ENCODE measurements around the gene SMC1B.

SMC1B gene

DNA sequence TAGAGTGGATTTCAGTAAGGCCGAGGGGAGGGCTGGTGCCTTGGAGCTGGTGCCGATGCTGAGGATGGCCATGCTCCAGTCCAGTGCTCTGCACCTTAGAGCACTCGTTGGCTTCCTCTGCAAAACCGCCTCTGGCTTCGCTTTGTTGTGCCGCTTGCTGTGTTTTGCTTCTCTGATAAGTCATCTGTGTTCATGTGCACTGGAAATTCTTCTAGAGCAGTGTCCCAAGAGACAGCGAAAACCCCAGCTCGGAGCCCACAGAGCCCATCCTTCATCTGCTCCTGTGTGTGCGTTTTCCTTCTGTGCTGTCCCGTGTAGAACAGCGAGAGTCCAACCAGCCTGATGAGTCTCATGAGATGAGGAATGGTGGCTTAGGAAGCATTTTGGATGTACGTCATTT, 91.6 kb downstream of the SMC1B start:
- DNase-seq (ENCODE audit: low read depth in 2 of 2, low spot score in 1 of 2) = no peak

DNA sequence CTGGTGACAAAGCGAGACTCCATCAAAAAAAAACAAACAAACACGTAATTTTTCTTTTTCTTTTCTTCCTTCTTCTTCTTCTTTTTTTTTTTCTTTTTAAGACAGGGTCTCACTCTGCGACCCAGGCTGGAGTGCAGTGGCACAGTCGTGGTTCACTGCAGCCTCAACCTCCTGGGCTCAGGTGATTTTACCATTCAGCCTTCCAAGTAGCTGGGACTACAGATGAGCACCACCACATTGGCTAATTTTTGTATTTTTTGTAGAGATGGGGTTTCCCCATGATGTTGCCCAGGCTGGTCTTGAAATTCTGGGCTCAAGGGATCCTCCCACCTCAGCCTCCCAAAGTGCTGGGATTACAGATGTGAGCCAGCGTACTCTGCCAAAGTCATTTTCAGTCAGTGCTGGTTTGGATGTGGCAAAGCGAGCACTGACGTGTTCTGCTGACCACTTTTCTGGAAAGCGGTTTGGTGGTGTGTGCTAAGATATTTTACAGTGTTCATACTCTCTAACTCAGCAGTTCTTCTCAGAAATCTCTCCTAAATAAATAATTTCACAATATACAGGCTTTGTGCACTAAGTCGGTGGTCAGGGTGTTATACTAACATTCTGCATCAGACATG, 92.9 kb downstream of the SMC1B start:
- DNase-seq (ENCODE audit: low read depth in 2 of 2, low spot score in 1 of 2) = no peak

DNA sequence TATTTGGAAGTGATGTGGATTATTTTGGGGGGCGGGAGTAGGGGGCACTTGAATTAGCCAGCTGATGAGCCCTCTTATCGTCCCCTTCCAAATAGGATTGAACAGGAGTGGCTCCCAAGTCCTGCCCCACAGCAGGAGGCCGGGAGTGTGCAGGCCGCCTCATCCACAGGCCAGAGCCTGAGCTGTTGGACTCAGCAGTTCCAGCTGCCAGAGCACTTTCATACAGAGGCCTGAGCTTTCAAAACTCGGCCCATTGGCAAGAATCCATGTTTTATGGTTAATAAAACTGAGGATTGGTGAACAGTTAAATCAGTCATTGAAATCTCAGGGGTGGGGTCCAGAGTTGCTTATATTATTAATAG, 94.1 kb downstream of the SMC1B start:
- DNase-seq (ENCODE audit: low read depth in 2 of 2, low spot score in 1 of 2) = no peak

DNA sequence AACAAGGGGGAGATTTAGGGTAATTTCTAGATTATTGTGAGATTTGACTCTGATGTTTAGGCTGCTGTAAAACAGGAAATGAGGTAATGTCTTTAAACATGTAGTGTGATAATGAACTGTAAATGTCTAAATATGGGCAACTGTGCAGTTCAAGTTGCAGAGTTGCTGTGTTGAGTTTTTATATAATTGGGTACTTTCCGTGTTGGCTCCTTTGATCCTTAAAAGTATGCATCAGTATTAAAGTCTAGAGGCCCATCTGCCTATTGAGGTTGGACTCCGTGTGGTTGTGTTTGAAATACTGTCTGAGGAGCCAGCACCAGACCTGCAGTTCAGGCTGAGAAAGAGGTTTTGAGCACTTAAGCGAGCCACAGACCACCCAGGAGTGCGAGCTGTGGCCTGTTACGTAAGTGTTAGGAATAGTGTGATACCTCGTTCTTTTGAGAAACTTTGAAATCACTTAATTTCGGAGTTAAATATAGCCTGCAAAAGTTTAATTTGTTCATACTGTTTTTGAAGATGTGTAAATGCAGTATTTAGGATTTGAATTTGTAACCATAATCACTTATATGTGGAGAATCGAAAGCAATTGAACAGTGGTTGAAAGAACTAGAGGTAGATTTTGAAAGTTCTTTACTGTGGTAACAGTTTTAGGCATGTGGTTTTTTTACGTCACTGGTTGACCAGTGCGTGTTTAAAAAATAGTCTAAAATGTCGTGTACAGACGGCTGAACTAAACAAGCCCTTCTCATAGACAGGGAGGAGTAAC, 94.7 kb downstream of the SMC1B start:
- peak in 1 of 2 donors; percentile 28 for DNase-seq (ENCODE audit: low read depth in 2 of 2, low spot score in 1 of 2)

DNA sequence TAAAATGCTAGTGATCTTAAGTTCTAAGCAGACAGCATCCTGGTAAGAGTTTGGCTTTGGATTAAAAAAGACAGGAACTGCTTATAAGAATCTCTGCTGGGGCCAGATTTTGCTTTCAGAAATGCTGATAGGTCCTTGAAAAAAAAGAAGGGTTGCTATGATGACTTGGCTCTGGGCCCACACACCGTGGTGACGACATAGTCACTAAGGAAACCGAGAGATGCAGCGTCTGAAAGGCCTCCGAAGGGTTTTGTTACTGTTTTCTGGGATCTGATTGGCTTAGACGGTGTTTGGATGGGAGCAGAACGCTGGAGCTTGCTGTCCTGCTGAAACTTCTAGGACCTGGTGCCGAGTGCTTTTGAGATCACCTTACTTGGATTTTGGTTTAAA, 95.2 kb downstream of the SMC1B start:
- peak; percentile 63 to 79 for DNase-seq (ENCODE audit: low read depth in 2 of 2, low spot score in 1 of 2)

DNA sequence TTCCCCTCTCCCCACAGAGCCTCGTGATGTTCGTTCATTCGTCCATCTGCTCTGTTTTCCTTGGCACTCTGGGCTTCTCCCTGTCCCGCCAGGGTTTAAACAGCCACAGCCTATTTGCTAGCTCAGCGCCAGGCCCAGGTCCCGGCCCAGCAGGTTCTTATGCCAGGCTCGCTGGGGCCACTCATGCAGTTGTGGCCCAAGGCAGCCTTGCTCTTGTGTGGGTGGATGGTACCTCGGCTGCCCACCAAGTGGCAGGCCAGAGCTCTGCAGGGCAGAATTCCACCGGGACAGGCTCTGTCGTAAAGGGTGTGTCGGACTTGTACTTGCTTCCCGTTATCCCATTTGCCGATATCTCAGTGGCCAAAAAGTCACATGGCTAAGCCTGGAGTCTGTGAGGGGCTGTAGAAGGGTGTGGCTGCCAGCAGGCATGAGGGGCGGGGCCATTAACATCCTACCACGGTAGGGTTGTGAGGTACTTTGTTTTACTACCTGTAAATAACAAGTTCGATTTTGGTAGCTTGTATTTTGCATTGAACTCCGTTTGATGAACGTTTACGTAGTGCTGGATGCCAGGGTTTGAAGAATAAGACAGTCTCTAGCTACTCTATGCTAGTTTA, 95.7 kb downstream of the SMC1B start:
- DNase-seq (ENCODE audit: low read depth in 2 of 2, low spot score in 1 of 2) = no peak

DNA sequence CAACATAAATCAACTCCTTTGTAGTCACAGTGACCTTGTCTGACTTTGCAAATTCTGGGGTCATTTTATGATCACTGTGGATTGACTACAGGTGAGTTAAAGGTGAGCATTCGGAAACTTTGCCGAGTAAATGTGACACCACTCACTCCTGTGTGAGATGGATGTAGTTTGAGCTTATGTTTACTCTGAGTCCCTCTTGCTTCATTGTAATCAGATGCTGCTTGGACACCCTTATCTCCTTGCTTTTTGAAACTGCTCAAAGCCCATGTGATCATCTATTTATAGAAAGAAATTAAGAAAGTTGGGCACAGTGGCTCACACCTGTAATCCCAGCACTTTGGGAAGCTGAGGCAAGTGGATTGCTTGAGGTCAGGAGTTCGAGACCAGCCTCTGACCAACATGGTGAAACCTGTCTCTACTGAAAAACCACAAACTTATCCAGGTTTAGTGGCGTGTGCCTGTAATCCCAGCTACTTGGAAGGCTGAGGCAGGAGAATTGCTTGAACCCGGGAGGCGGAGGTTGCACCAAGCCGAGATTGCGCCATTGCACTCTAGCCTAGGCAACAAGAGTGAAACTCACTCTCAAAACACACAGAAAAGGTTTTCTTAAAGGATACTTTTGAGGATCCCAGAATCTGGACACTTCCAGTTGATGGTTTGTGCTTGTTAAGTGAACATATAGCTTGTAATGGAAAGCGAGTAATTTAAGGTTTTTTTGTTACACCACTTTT, 96.4 kb downstream of the SMC1B start:
- no peak for DNase-seq (ENCODE audit: low read depth in 2 of 2, low spot score in 1 of 2)

DNA sequence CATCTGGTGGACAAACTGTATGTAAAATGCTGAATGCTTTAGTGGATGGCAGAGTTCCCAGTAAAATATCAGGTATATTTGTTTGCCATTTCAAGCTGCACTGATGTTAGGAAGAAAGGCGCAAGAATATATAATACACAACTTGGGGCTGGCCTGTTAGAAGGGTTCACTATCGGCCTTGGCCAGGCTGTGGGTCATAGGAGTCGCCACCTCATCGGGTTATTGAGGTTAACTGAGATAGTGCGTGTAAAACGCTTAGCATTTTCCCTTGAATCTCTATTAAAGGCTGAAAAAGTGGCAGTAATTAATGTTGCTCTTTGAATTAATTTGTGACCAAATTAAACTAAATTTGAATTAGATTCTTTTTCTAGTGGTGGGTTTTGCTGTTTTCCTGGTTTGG, 98.6 kb downstream of the SMC1B start:
- DNase-seq (ENCODE audit: low read depth in 2 of 2, low spot score in 1 of 2) = no peak

DNA sequence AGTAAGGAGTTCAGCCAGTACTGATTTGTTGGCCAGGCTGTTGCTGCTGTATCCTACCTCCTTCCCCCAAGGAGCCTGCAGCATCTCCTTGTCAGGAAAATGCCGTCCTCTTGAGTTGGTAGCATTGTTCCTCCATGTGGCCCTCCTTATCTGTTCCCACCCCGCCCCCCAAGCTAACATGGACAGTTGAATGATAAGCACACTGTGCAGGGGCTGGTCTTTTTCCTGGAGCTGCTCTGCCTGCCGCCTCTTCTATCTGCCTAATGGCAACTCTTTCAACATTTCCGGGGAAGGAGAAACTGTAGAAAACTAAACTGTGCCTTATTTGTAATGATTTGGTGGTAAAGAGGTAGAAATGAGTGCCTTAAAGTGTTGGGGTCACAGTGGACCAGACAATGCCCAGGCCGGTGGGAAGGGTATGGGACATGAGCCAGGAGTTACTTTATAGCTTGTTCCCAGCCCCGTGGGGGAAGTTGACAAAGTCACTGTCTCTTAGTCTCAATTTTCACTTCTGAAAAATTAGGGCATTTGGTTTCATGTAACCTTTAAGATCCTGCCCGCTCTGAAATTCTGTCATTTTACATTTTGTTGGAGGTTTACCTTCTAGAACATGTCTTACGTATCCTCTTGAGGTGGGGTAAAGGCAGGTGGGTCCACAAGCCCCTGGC, 99.2 kb downstream of the SMC1B start:
- no peak for DNase-seq (ENCODE audit: low read depth in 2 of 2, low spot score in 1 of 2)

DNA sequence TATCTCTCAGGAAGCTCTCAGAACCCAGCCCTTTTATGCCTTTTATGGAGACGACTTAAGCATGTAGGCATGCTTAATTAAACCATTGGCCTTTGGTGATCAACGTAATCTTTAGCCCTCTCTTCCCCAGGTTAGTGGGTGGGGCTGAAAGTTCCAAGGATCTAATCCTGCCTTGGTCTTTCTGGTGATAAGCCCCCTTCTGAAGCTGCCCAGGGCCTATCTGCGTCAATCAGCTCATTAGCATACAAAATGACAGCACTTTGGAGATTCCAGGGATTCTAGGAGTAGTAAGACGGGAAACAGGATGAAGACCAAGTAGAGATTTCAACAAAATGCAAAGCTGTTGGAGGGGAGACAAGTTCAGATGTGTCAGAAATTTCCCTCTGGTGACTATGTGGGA, 100.5 kb downstream of the SMC1B start:
- no peak for DNase-seq (ENCODE audit: low read depth in 2 of 2, low spot score in 1 of 2)

DNA sequence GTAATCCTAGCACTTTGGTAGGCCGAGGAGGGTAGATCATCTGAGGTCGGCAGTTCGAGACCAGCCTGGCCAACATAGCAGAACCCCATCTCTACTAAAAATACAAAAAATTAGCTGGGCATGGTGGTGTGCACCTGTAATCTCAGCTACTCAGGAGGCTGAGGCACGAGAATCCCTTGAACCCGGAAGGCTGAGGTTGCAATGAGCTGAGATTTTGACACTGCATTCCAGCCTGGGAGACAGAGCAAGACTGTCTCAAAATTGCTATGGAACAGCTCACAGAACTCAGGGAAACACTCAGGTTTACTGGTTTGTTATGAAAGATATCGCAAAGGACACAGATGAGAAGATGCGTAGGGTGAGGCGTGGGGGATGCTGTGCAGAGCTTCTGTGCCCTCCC, 101.0 kb downstream of the SMC1B start:
- no peak for DNase-seq (ENCODE audit: low read depth in 2 of 2, low spot score in 1 of 2)

DNA sequence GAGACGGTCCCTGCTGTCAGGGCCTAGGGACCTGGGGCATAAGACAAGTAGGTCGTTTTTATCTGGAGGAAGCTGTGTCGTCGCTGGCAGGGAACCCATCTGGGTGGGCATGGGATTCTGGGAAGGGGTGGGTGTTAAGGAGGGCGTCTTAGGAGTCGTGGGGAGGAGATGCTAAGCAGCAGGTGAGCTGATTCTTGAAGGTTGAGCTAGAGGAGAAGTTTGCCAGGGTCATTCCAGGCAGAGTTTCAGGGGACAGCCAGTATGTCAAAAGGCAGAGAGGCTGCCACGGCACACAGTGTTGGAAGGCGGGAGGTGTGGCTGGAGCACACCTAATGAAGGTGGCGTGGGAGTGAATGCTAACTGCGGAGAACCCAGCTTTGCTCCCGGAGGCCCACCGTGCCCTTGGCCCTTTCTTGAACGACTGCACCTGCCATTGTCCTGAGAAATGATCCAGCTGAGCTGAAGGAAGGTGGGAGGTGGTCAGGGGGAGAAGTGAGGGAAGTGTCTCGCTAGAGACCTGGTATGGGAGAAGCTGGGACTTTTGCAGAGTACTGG, 102.3 kb downstream of the SMC1B start:
- DNase-seq (ENCODE audit: low read depth in 2 of 2, low spot score in 1 of 2) = no peak

DNA sequence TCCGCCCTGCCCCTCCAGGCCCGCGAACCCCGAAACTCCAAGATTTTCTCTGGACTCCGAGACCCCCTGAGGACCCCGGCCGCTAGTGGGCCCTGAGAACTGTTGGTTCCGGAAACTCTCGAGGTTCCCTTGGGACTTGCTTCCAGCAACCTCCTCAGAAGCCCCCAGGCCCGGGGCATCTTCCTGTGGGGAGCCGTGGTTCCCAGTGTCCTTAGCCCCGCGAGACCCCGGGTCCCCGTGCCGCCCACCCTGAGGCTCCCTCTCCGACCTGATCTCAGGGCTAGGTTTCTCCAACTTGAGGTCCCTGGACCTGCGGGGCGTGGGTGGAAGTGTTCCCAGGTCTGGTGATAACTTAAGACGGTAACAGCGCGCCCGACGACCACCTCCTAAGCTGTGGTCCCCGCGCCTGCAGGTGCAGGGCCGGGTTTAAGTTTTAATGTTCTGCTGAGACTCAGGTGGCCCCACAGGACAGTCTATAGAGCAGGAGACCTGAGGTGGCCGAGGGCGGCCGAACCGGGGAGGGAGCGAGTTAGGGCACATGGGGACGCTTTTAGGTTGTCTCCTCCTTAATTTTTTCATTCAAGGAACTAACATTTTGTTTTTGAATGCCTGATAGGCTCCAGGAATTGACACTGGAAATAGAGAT, 102.9 kb downstream of the SMC1B start:
- no peak for DNase-seq (ENCODE audit: low read depth in 2 of 2, low spot score in 1 of 2)

DNA sequence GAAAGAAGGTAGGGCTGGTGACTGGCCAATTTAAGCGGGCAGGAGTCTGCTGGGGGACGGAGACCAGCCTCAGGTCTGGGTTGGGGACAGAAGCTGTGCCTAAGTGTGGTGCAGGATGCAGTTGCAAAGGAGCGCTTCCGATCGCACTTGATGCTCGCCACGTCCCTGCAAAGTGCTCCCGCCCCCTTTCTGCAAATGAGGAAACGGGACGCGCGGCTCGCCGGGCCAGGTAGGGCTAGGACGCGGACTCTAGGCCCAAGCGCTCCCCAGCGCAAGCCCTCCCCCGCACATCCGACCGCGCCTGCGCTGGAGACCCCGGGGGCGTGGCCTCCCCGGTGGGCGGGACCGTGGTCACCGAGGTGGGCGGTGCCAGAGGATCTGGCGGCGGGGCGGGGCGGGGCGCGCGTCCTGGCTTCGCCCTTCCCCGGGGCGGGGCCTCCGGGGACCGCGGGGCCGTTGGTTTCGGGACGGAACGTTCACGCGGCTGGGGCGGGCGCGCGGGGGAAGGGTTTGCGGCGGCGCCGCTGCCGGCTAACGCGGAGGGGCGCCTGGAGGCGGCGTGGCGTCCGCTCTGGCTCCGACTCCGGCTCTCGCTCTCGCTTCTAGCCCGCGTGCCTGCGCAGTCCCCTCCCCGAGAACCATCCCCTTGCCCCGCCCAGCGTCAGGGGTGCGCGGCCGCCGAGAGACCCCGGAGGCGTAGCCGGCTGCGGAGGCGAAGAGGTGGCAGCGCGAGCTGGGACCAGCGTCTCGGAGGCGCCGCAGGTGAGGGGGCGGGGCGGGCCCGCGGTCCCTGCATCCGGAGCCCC, 103.8 kb downstream of the SMC1B start, which contains the start of gene FAM118A:
Gene FAM118A, plus strand, starts transcription at position 513 of the 806 bp plus-strand sequence. CDS start 12,446 bp downstream, outside the sequence.
- DNase-seq (ENCODE audit: low read depth in 2 of 2, low spot score in 1 of 2) = peak; percentile 93 to 98

DNA sequence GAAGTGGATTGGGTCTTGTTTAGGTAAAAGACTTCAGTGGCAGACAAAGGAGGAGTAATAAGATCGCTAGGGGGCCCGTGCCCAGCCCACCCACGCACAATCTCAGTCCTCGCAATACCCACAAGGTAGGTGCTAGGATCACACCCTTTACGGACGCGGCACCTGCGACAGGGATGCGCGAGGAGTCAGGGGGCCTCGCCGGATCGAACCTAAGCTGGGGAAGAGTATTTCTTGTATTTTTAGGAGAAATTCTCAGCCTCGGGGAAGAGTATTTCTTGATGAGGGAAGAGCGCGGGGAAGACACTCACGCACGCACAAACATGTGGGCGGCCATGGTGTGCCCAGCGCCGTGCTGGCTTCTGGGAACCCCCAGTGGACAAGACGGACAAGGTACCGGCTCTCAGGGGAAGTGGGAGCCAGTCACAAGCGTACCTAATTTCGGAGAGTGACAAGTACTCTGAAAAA, 104.4 kb downstream of the SMC1B start:
- no peak for DNase-seq (ENCODE audit: low read depth in 2 of 2, low spot score in 1 of 2)

DNA sequence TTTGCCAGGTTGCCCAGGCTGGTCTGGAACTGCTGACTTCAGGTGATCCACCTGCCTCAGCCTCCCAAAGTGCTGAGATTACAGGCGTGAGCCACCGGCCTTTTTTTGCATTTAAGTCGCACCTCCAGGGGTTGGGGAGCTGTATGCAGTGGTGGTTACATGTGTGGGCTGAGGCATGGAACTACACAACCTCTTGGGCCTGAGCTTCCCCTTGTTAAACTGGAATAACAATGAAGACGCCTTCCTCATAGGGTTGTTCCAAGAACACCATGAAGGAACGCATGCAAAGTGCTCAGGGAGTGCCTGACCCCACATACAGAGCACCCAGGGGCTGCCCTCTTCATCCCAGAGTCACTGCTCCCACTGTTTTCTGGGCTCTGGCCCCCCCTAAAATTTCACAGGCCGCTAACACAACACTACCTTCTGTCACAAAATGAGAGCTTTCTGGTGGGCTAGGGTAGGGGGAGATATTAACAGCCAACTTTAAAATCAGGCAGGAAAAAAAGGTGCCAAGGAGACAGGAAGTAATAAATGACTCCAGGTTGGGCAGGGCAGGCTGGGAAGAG, 104.9 kb downstream of the SMC1B start:
- DNase-seq (ENCODE audit: low read depth in 2 of 2, low spot score in 1 of 2) = no peak

DNA sequence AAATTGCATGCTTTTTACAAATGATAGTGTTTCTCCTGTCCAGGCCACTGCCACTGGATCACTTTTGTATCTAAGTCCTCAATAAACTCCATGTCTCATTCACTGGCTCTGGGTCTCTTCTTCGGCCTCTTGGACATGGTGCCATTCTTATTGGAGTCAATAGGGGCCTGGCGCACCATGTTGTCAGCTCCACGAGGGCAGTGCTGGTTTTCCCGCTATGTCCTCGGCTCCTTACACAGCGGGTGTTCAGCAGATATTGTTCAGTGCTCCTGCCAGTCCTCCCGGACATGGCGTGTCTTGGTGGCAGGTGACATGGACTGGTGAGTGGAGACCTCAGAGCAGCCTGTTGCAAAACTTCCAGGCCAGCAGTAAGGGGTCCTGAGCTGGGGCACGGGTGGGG, 107.3 kb downstream of the SMC1B start:
- no peak for DNase-seq (ENCODE audit: low read depth in 2 of 2, low spot score in 1 of 2)

DNA sequence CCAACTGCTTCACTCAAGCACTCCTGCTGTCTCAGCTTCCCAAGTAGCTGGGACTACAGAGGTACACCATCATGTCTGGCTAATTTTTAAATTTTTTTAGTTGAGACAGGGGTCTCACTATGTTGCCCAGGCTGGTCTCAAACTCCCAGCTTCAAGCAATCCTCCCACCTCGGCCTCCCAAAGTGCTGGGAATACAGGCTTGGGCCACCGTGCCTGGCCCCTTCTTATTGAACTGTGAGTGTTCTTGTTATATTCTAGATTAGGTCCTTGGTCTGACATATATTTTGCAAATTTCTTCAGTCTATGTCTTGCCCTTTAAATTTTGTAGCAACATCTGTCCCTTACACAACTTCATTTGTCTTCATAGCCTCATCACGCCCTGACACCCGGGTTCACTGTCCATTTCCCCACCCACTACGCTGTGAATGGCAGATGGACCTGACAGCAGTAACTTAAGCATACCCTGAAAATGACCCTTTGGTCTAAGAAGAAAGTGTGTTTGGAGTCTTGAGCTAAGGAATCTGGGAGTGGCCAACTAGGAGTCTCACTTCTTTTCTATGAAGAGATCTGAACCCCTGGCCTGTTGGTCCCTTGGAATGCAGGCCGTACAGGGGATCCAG, 107.8 kb downstream of the SMC1B start:
- DNase-seq (ENCODE audit: low read depth in 2 of 2, low spot score in 1 of 2) = no peak

DNA sequence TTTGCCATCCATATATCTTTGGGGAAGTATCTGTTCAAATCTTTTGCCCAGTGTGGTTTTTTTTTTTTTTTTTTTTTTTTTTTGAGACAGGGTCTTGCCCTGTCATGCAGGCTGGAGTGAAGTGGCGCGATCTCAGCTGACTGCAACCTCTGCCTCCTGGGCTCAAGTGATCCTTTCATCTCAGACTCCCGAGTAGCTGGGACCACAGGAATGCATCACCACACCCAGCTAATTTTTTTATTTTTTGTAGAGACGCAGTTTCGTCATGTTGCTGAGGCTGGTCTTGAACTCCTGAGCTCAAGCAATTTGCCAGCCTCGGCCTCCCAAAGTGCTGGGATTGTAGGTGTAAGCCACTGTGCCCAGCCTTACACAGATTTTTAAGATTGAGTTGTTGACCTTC, 108.4 kb downstream of the SMC1B start:
- no peak for DNase-seq (ENCODE audit: low read depth in 2 of 2, low spot score in 1 of 2)
